ENCODE results near the gene PKD2.
"Not testable (repeated sequence)": the region's sequence is repeated elsewhere in the genome, so short reads cannot be mapped to it uniquely, and the experiment has no call there.

PKD2 gene

DNA sequence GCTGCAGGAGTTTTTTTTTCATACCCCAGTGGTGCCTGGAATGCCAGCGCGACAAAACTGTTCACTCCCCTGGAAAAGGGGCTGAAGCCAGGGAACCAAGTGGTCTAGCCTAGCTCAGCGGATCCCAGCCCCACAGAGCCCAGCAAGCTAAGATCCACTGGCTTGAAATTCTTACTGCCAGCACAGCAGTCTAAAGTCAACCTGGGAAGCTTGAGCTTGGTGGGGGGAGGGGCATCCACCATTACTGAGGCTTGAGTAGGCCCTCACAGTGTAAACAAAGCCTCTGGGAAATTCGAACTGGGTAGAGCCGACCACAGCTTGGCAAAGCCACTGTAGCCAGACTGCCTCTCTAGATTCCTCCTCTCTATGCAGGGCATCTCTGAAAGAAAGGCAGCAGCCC lies 114.8 kb downstream of the PKD2 start:
- not testable (repeated sequence) for DNase-seq (ENCODE audit: low read depth); H3K36me3 ChIP-seq (ENCODE audit: control insufficient read depth, insufficient read depth, low read length, severe bottlenecking); H3K9ac ChIP-seq (ENCODE audit: low read length); H3K4me3 ChIP-seq (ENCODE audit: low read length); H3K27me3 ChIP-seq (replicated peaks; ENCODE audit: control insufficient read depth, insufficient read depth, low read length); H3K4me1 ChIP-seq (ENCODE audit: control insufficient read depth, insufficient read depth, low read length)
- peaks cover 13% of the 10 kb centered on the region for H3K9me3 ChIP-seq (ENCODE audit: control insufficient read depth, low read length)

Data from adipocyte (in vitro differentiated cells).